AG04450 (cell line): ENCODE results near the gene PSMB11. TPM values are rescaled to one million over a fixed set of nuclear protein-coding genes. Genes with fewer than 3 reads are reported as not detected.

Experiments
- CTCF ChIA-PET: fragments of 300-600, 350-600 bp; formaldehyde crosslinking; extraction: SDS; loops from one replicate; lab custom pipeline; 2022; ENCODE audit warnings: antibody characterized with exemption, inconsistent platforms; lab: Charles Lee
- POLR2A ChIA-PET: fragments of 350-600 bp; formaldehyde crosslinking; extraction: SDS; loops from one replicate; lab custom pipeline; 2021; ENCODE audit warnings: antibody characterized with exemption, inconsistent platforms; lab: Yijun Ruan, JAX
- DNase-seq: peaks from one replicate; pipeline ENCODE4 v3.0.0-alpha.2; 2011; ENCODE audit warnings: low read depth, low spot score
- H3K27ac ChIP-seq: one replicate; pipeline ENCODE4 v1.5.1; 2012; ENCODE audit warnings: low read depth, low read length, control low read depth
- H3K27me3 ChIP-seq: one replicate; pipeline ENCODE4 v1.6.0; 2012; ENCODE audit warnings: low read length; ENCODE audit not compliant: control insufficient read depth, insufficient read depth
- H3K4me3 ChIP-seq: 2 replicates; pipeline ENCODE4 v1.5.1; 2011; ENCODE audit warnings: mild to moderate bottlenecking, low read depth, low read length, control low read depth
- H3K9me3 ChIP-seq: 2 replicates; pipeline ENCODE4 v1.5.1; 2012; ENCODE audit warnings: low read length; ENCODE audit not compliant: control insufficient read depth, insufficient read depth
- polyA plus RNA-seq: library from polyadenylated mRNA; depleted of rRNA; stranded (reverse); fragments of >200 nt; gene quantifications from 2 replicates; pipeline ENCODE4 v1.2.3, GENCODE V29; 2011
- TF ChIP-seq, protein P1 (sequence below): IDR thresholded peaks from 2 replicates; pipeline ENCODE4 v1.5.1; 2011; ENCODE audit warnings: low read depth, low read length, control low read depth, inconsistent platforms

Gene PSMB11
- polyA plus RNA-seq, 1 experiment, result not detected

- no peak for DNase-seq
- TF ChIP-seq, protein P1, sequence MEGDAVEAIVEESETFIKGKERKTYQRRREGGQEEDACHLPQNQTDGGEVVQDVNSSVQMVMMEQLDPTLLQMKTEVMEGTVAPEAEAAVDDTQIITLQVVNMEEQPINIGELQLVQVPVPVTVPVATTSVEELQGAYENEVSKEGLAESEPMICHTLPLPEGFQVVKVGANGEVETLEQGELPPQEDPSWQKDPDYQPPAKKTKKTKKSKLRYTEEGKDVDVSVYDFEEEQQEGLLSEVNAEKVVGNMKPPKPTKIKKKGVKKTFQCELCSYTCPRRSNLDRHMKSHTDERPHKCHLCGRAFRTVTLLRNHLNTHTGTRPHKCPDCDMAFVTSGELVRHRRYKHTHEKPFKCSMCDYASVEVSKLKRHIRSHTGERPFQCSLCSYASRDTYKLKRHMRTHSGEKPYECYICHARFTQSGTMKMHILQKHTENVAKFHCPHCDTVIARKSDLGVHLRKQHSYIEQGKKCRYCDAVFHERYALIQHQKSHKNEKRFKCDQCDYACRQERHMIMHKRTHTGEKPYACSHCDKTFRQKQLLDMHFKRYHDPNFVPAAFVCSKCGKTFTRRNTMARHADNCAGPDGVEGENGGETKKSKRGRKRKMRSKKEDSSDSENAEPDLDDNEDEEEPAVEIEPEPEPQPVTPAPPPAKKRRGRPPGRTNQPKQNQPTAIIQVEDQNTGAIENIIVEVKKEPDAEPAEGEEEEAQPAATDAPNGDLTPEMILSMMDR, result no peak
- CTCF ChIA-PET, result interaction anchor here (0.7 to 2.3 kb wide), 2 partner anchors 21 to 61 kb away, joined by 3 to 7 read pairs; no protein-coding TSS in a partner anchor
- Histone ChIP-seq H3K4me3 (no peak overlapping the region), H3K27ac (no peak overlapping the region), H3K27me3 (no peaks in the 10 kb centered on the region), H3K9me3 (no peaks in the 10 kb centered on the region)
- POLR2A ChIA-PET, result no interaction called here
Measured at GRCh38 chr14:23015618-23016017, 26.4 kb upstream of the PSMB11 start.

DNA sequence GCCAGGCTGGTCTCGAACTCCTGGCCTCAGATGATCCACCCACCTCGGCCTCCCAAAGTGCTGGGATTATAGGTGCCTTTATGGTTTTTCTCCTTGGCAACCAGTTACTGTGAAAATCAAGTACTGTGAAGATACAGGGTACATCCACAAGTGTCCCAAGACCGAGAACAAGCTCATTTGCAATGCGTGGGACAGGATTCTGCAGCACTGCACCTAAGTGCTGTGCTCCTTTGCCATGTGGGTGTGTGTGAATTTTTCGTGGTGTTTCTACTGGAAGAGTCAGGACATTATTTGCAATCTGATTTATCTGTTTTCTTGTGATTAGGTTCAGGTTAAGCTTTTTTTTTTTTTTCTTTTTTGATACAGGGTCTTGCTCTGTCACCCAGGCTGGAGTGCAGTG is 24.9 kb upstream of the PSMB11 start:
- H3K27me3 ChIP-seq, result no peaks in the 10 kb centered on the region
- POLR2A ChIA-PET, result no interaction called here
- no peak overlapping the region for H3K4me3 ChIP-seq
- no peaks in the 10 kb centered on the region for H3K9me3 ChIP-seq
- no peak for DNase-seq
- H3K27ac ChIP-seq, result no peak overlapping the region
- CTCF ChIA-PET, result interaction anchor here (0.6 to 1.6 kb wide), 4 partner anchors 22 to 460 kb away, joined by 4 to 6 read pairs (median 4); no protein-coding TSS in a partner anchor
- TF ChIP-seq, protein P1, result no peak

DNA sequence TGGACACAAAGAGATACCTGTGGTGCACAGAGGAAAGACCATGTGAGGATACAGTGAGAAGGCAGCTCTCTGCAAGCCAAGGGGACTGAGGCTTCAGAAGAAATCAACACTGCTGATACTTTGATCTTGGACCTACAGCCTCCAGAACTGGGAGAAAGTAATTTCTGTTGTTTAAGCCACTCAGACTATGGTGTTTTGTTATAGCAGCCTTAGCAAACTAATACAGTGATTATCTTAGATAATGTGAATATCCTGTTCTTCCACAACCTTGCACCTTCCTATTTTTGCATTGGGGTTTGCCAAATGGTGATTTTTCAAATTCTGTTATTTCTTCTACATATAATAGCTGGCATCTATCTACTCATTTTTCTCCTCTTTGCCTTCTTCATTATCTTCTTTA is 23.9 kb upstream of the PSMB11 start:
- Histone ChIP-seq H3K27me3 (no peaks in the 10 kb centered on the region), H3K9me3 (no peaks in the 10 kb centered on the region), H3K4me3 (no peak overlapping the region), H3K27ac (no peak overlapping the region)
- no peak for DNase-seq
- CTCF ChIA-PET, result interaction anchor here (0.6 to 1.0 kb wide), 2 partner anchors 23 to 59 kb away, joined by 3 read pairs; no protein-coding TSS in a partner anchor
- TF ChIP-seq, protein P1, result no peak
- POLR2A ChIA-PET, result no interaction called here

DNA sequence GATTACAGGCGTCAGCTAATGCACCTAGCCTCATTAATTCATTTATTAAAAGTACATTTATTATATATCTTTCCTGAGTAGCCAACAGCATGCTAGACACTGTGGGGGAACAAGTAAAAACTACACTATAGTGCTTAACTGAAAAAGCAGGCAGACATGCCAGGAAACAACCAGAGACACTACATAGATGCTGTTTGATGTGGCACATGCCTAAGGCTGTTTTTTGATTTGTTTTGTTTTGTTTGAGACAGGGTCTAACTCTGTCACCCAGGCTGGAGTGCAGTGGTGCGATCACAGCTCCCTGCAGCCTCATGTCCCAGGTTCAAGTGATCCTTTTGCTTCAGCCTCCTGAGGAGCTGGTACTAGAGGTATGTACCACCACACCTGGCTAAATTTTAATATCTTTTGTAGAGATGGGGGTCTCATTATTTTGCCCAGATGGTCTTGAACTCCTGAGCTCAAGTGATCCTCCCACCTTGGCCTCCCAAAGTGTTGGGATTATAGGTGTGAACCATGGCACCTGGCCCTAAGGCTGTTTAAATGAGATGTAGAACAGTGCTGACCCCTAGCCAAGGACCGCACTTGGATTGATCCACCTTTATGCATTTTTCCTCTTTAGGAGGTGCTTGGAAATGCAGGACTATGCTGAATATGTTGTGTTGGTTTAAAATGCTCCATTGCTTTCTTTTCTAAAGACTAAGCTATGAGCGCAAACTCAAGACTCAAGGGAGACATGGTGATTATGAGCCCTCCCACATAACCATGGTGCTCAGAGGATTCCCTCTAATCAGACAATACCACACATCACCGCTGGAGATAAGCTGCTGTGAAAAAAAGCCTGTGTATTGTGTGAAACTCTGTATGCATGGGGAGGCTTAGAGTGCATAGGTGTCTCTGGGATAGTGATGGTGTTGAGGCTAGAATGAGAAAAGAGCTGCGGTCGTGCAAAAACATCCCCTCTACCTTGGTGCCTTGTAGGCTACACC is 21.6 kb upstream of the PSMB11 start:
- Histone ChIP-seq H3K4me3 (no peak overlapping the region), H3K27ac (no peak overlapping the region), H3K9me3 (no peaks in the 10 kb centered on the region), H3K27me3 (no peaks in the 10 kb centered on the region)
- TF ChIP-seq, protein P1, result no peak
- CTCF ChIA-PET, result interaction anchor here (1.1 to 1.6 kb wide), 2 partner anchors 34 to 37 kb away, joined by 3 to 4 read pairs; no protein-coding TSS in a partner anchor
- POLR2A ChIA-PET, result interaction anchor here (0.5 to 0.6 kb wide), 2 partner anchors 9 to 14 kb away, joined by 3 to 4 read pairs; no protein-coding TSS in a partner anchor
- DNase-seq, result no peak
